ENCODE measurements around the gene IL1R1.

IL1R1 gene

DNA sequence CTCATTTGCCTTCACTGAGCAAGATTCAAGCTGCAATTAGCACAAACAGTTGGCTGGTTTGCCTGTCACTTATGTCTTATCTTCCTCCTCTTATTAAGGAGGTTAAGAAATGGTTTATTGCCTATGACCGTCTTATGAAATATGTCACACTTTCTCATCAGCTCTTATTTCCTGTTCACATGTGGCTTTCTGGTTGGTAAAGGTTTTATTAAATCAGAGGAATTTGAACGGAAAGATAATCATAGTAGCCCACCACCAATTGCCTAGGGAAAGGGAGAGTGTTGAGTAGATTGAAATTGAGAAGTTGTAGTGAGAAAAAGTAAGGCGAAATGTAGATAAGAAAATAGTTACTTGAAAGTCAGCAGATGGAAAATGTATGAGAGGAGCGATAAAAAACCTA lies 4.2 kb upstream of the IL1R1 start:
- DNase-seq (ENCODE audit: low read depth in 2 of 2): no peak

DNA sequence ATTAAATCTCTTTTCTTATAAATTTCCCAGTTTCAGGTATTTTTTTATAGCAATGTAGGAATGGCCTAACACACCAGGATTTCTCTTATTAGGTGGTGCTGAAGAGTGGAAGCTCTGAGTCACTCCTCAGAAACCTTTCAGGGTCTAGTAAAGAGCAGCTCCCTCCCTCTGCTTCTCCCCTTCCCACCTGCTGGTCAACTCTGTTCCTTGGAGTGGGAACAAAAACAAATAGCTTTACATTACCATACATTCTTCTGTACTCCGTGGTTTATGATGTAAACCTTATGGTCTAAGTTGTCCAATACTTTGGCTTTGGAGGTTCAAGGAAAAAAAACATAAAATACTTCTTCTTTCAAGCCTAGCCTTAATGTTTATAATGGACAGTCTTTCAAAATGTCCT lies 2.7 kb upstream of the IL1R1 start:
- no peak for DNase-seq (ENCODE audit: low read depth in 2 of 2)

GRCh38 chr2:102140377-102140776 lies 2.2 kb upstream of the IL1R1 start:
- DNase-seq (ENCODE audit: low read depth in 2 of 2): no peak

DNA sequence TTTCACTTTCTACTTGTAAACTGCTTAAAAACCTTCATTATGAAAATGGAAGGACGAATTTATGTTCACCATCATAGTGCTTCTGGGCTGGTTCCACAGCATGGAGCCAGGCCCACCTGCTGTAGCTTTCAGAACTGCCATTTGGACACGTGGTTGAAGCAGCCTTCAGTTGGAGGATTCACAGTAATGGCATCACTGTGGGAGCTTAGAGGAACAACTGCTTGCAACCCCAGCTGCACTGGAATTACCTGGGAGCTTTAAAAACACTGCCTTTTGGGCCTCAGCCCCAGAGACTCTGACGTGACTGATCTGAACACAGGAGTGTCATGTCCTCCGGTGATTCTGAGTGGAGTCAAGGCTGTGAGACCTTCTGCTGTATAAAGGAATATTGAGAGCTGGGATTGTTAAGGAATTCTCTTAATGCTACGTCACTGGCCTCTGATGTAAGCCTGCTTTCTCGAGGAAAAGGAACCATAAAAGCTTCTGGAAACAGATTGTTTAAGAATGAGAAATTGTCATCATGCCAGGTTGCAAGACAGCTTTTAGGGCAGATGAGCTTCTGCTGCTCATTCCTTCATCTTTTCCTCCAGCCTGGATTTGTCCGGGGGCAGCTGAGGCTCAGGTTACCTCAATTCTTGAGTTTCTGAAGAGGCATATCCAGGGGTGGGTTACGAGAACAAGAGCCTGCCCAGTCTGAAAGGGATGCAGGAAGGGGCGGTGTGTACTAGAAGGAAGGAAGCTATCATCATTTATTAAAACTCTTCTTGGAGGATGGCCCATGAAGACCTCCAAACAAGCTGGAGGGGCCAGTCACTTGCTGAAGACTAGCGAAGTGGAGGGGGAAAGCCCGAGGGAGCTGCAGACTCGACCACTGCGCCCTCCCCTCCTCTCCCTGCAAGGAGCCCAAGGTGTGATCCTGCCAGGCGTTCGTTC lies 1.3 kb upstream of the IL1R1 start:
- DNase-seq (ENCODE audit: low read depth in 2 of 2): no peak

GRCh38 chr2:102142829-102143449 lies 393 bp downstream of the IL1R1 start:
- no peak for DNase-seq (ENCODE audit: low read depth in 2 of 2)

DNA sequence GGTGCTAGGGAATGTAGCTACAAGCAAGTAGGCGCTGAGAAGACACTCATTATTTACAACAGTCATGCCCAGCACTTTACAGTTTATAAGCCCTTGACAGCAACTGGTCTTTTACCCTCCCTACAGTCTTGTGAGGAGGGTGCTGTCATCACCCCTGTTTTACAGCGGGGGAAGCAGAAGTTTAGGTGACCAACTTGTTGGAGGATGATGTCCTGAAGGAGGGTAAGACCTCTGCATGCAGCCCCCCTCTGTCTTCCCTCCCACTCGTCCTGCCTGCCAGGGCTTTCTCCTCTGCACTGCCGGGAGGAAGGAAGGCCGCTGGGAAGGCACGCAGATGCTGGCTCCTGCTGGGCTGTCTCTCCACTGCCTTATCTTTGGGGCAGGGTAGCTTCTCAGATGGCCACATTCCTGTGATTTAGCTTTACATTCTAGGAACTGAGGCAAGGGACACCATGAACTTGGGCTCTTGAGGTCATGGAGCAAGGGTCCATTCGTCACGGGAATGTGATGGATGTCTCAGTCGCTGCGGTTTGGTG lies 972 bp downstream of the IL1R1 start:
- no peak for DNase-seq (ENCODE audit: low read depth in 2 of 2)

GRCh38 chr2:102144128-102144527 lies 1.6 kb downstream of the IL1R1 start:
- no peak for DNase-seq (ENCODE audit: low read depth in 2 of 2)

DNA sequence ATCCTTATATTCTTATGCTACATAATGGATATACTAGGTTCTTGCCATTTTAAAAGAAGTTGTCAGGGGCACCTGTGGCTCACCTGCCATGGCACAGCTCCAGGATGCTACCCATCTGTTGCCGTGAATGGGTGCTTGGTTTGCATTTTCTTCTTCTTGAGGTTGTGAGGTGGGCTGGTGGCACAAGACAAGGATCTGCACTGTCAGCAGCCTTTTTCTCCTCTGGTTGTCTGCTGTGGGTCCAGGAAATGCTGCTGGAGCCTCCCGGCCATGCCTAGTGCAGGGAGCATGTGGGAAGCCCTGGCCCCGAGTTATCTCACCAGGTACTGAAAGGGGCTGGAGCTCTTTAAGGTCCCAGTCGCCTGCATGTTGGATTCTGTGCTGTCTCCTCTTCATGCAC lies 2.6 kb downstream of the IL1R1 start:
- no peak for DNase-seq (ENCODE audit: low read depth in 2 of 2)

- no peak for DNase-seq (ENCODE audit: low read depth in 2 of 2)
Observed at GRCh38 chr2:102145934-102146333, 3.4 kb downstream of the IL1R1 start.

- no peak for DNase-seq (ENCODE audit: low read depth in 2 of 2)
Observed at GRCh38 chr2:102147935-102148334, 5.4 kb downstream of the IL1R1 start.

DNA sequence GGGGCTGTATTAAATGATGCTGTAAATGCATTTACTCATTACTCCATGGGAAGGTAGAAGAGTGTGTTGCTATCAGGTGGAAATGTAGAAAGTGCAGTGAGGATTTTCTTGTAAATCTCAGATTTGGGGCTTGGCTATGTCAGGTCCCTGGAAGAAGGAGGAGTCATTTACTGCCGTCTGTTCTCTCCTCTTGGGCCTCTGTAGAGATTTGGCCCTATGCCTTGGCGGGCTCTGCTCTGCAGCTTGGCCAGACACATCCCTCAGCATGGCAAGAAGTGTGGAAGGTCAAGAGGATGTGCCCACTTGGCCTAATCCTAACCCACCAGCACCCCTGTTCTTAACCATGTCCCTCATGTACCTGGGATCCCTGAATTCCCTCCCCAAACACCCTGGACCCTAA lies 6.7 kb downstream of the IL1R1 start:
- no peak for DNase-seq (ENCODE audit: low read depth in 2 of 2)

GRCh38 chr2:102149644-102150455 lies 7.3 kb downstream of the IL1R1 start:
- DNase-seq (ENCODE audit: low read depth in 2 of 2): no peak

GRCh38 chr2:102154364-102154763 lies 11.8 kb downstream of the IL1R1 start:
- no peak for DNase-seq (ENCODE audit: low read depth in 2 of 2)

GRCh38 chr2:102154946-102155702 lies 12.6 kb downstream of the IL1R1 start:
- no peak for DNase-seq (ENCODE audit: low read depth in 2 of 2)

- no peak for DNase-seq (ENCODE audit: low read depth in 2 of 2)
Observed at GRCh38 chr2:102155703-102156515, 13.4 kb downstream of the IL1R1 start.

- DNase-seq (ENCODE audit: low read depth in 2 of 2): no peak
Observed at GRCh38 chr2:102158011-102158755, 15.6 kb downstream of the IL1R1 start.

DNA sequence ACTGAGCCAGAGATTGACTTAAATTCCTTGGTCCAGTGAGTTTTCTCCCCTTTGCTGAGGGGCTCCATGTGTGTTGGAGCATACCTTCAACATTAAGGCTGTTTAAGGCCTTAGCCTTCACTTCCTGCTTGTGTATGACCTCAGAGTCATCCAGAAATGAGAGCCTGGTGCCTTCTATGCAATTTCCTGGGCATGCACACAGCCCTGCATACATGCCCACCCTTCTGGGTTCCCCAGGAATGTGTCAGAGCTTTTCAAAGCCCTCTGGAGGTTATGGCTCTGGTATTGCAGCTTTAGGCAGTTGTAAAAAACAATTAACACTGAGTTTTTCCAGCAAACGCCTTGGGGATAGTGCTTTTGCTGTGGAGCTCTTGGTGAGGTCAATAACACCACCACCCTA lies 16.7 kb downstream of the IL1R1 start:
- no peak for DNase-seq (ENCODE audit: low read depth in 2 of 2)

GRCh38 chr2:102166189-102166845 lies 23.8 kb downstream of the IL1R1 start:
- no peak for DNase-seq (ENCODE audit: low read depth in 2 of 2)

- DNase-seq (ENCODE audit: low read depth in 2 of 2): no peak
Observed at GRCh38 chr2:102168026-102168771, 25.7 kb downstream of the IL1R1 start.
